DOHH2 (cell line): ENCODE results near the gene EPHB1.

Experiments used
- H3F3A ChIP-seq: fragments of 200-600 bp; sonication (generic), shearing (Covaris generic); 2 replicates; pipeline ENCODE4 v1.6.0; 2016; ENCODE audit warnings: antibody characterized with exemption, mild to moderate bottlenecking; ENCODE audit not compliant: control insufficient read depth, insufficient read depth
- H3K27ac ChIP-seq: fragments of 200-600 bp; sonication (generic); 2 replicates; pipeline ENCODE4 v1.5.1; 2014; ENCODE audit warnings: low read depth, mild to moderate bottlenecking, low read length, moderate library complexity
- H3K27me3 ChIP-seq: fragments of 200-600 bp; sonication (generic); 2 replicates; pipeline ENCODE4 v1.6.1; 2014; ENCODE audit warnings: mild to moderate bottlenecking, low read length, mixed read lengths; ENCODE audit not compliant: control insufficient read depth
- H3K36me3 ChIP-seq: fragments of 200-600 bp; sonication (generic); 2 replicates; pipeline ENCODE4 v1.6.1; 2014; ENCODE audit warnings: mild to moderate bottlenecking, low read length, moderate library complexity, mixed read lengths; ENCODE audit not compliant: control insufficient read depth
- H3K4me1 ChIP-seq: fragments of 200-600 bp; sonication (generic); 2 replicates; pipeline ENCODE4 v1.6.1; 2014; ENCODE audit warnings: mild to moderate bottlenecking, low read length, mixed read lengths; ENCODE audit not compliant: control insufficient read depth
- H3K4me2 ChIP-seq: fragments of 200-600 bp; sonication (generic); 2 replicates; pipeline ENCODE4 v1.6.0; 2014; ENCODE audit warnings: mild to moderate bottlenecking, low read length, moderate library complexity
- H3K4me3 ChIP-seq: fragments of 200-600 bp; sonication (generic); 2 replicates; pipeline ENCODE4 v1.5.1; 2014; ENCODE audit warnings: mild to moderate bottlenecking, low read length, mixed read lengths
- H3K79me2 ChIP-seq: fragments of 200-600 bp; sonication (generic); 2 replicates; pipeline ENCODE4 v1.6.1; 2014; ENCODE audit warnings: mild to moderate bottlenecking, low read length, mixed read lengths; ENCODE audit not compliant: control insufficient read depth
- H3K9me2 ChIP-seq: fragments of 200-600 bp; sonication (generic); replicated peaks from 2 replicates; pipeline ENCODE4 v1.6.1; 2014; ENCODE audit warnings: mild to moderate bottlenecking, low read length, mixed read lengths; ENCODE audit not compliant: control insufficient read depth
- H3K9me3 ChIP-seq: fragments of 200-600 bp; sonication (generic); 2 replicates; pipeline ENCODE4 v1.6.1; 2014; ENCODE audit warnings: antibody characterized with exemption, low read length, mixed read lengths; ENCODE audit not compliant: control insufficient read depth, insufficient read depth
- H4K20me1 ChIP-seq: fragments of 200-600 bp; sonication (generic); 2 replicates; pipeline ENCODE4 v1.6.0; 2014; ENCODE audit warnings: low read depth, mild to moderate bottlenecking, antibody characterized with exemption, low read length, moderate library complexity; ENCODE audit not compliant: control insufficient read depth, insufficient read depth
- CTCF ChIP-seq: fragments of 200-600 bp; sonication (generic); IDR thresholded peaks from one replicate; pipeline ENCODE4 v1.5.1; 2014; ENCODE audit warnings: antibody characterized with exemption, mild to moderate bottlenecking, low read depth, low read length; ENCODE audit not compliant: poor library complexity, severe bottlenecking
- EZH2phosphoT487 ChIP-seq: fragments of 200-600 bp; sonication (generic); IDR thresholded peaks from 2 replicates; pipeline ENCODE4 v1.6.1; 2017; ENCODE audit warnings: borderline replicate concordance, mild to moderate bottlenecking, antibody characterized with exemption, low read length, moderate library complexity, mixed read lengths

The EPHB1 gene

GRCh38 chr3:135260025-135260424 lies 465.0 kb downstream of the EPHB1 start:
- no peaks in the 10 kb centered on the region for H4K20me1 ChIP-seq
- H3K9me2 ChIP-seq = no peaks in the 10 kb centered on the region
- no peaks in the 10 kb centered on the region for H3K9me3 ChIP-seq
- no peaks in the 10 kb centered on the region for H3K36me3 ChIP-seq
- no peaks in the 10 kb centered on the region for H3F3A ChIP-seq
- no peak overlapping the region for H3K4me3 ChIP-seq
- no peaks in the 10 kb centered on the region for H3K4me1 ChIP-seq
- H3K4me2 ChIP-seq = no peak overlapping the region
- no peaks in the 10 kb centered on the region for H3K27me3 ChIP-seq
- TF ChIP-seq CTCF (no peak), EZH2phosphoT487 (no peak)
- H3K27ac ChIP-seq = no peak overlapping the region
- H3K79me2 ChIP-seq = no peaks in the 10 kb centered on the region

- Histone ChIP-seq H3K79me2 (no peaks in the 10 kb centered on the region), H4K20me1 (no peaks in the 10 kb centered on the region), H3K27me3 (no peaks in the 10 kb centered on the region), H3K9me3 (no peaks in the 10 kb centered on the region), H3K9me2 (no peaks in the 10 kb centered on the region), H3K4me2 (no peak overlapping the region), H3K27ac (no peak overlapping the region), H3K36me3 (no peaks in the 10 kb centered on the region), H3K4me1 (no peaks in the 10 kb centered on the region), H3F3A (no peaks in the 10 kb centered on the region), H3K4me3 (no peak overlapping the region)
- no peak for TF ChIP-seq EZH2phosphoT487
- TF ChIP-seq CTCF = no peak
These were observed 466.2 kb downstream of the EPHB1 start for GRCh38 chr3:135261214-135261775.

- H3F3A ChIP-seq = no peaks in the 10 kb centered on the region
- no peaks in the 10 kb centered on the region for H3K9me2 ChIP-seq
- TF ChIP-seq EZH2phosphoT487 (no peak), CTCF (no peak)
- H4K20me1 ChIP-seq = no peaks in the 10 kb centered on the region
- H3K36me3 ChIP-seq = no peaks in the 10 kb centered on the region
- H3K79me2 ChIP-seq = no peaks in the 10 kb centered on the region
- H3K9me3 ChIP-seq = no peaks in the 10 kb centered on the region
- no peaks in the 10 kb centered on the region for H3K27me3 ChIP-seq
- H3K4me1 ChIP-seq = no peaks in the 10 kb centered on the region
- H3K27ac ChIP-seq = no peak overlapping the region
- H3K4me2 ChIP-seq = no peak overlapping the region
- no peak overlapping the region for H3K4me3 ChIP-seq
These were observed 466.9 kb downstream of the EPHB1 start for GRCh38 chr3:135261916-135262315.

- Histone ChIP-seq H3K36me3 (no peaks in the 10 kb centered on the region), H3K4me2 (no peak overlapping the region), H4K20me1 (no peaks in the 10 kb centered on the region), H3K27me3 (no peaks in the 10 kb centered on the region), H3K4me3 (no peak overlapping the region), H3K79me2 (no peaks in the 10 kb centered on the region), H3K27ac (no peak overlapping the region), H3K4me1 (no peaks in the 10 kb centered on the region), H3K9me3 (no peaks in the 10 kb centered on the region), H3F3A (no peaks in the 10 kb centered on the region), H3K9me2 (no peaks in the 10 kb centered on the region)
- TF ChIP-seq CTCF (no peak), EZH2phosphoT487 (no peak)
These were observed 467.4 kb downstream of the EPHB1 start for GRCh38 chr3:135262441-135262840.
